ENCODE measurements around the gene B9D2. TPM values are rescaled to one million over a fixed set of nuclear protein-coding genes. Genes with fewer than 3 reads are reported as not detected.
A peak's percentile ranks its signal among the peaks of the same experiment; 100 is the strongest.

The B9D2 gene
- total RNA-seq, 1 experiment from 2014 or later, result 4.4 TPM

- H3K9me2 ChIP-seq (replicated peaks; ENCODE audit: low read length), result no peaks in the 10 kb centered on the region
- H3K9ac ChIP-seq (ENCODE audit: low read length), result no peak overlapping the region
- H3K27me3 ChIP-seq (ENCODE audit: low read length), result no peaks in the 10 kb centered on the region
- ChIA-PET CTCF (no interaction called here), POLR2A (ENCODE audit: unreplicated experiment) (no interaction called here)
- no peak overlapping the region for H3K4me3 ChIP-seq (ENCODE audit: low read length)
- H3F3A ChIP-seq (ENCODE audit: low read length, unreplicated experiment), result no peaks in the 10 kb centered on the region
- intact Hi-C loops (cut with micrococcal nuclease), result no loop called here
- no peaks in the 10 kb centered on the region for H3K9me3 ChIP-seq (ENCODE audit: low read length)
- H3K4me1 ChIP-seq (ENCODE audit: insufficient read depth, low read length), result peaks cover 21% of the 10 kb centered on the region
- H2AFZ ChIP-seq (ENCODE audit: low read length), result no peak overlapping the region
- H4K20me1 ChIP-seq (ENCODE audit: low read length), result no peaks in the 10 kb centered on the region
- BruUV-seq (replicated peaks), result no TSS peak
- ATAC-seq, result no peak; the same call in 1 of the 2 replicates
- peaks cover 15% of the 10 kb centered on the region for H3K79me2 ChIP-seq (ENCODE audit: low read length)
- H3K36me3 ChIP-seq (ENCODE audit: low read depth, low read length), result no peaks in the 10 kb centered on the region
- TF ChIP-seq CTCF (conservative IDR thresholded peaks at IDR 0.05; ENCODE audit: low read depth, low read length) (no peak), EZH2 (IDR thresholded peaks at IDR 0.05; ENCODE audit: low read length, unreplicated experiment) (no peak), EZH2phosphoT487 (IDR thresholded peaks at IDR 0.05; ENCODE audit: borderline replicate concordance, low read length) (no peak)
- DNase-seq, result peak; percentile 24
- no peak overlapping the region for H3K4me2 ChIP-seq (ENCODE audit: low read length)
- H3K27ac ChIP-seq (ENCODE audit: low read length), result no peak overlapping the region
Measured at GRCh38 chr19:41362143-41362847, 1.7 kb downstream of the B9D2 start.

- Histone ChIP-seq H3K9me2 (replicated peaks; ENCODE audit: low read length) (no peaks in the 10 kb centered on the region), H3K4me1 (ENCODE audit: insufficient read depth, low read length) (peaks cover 18% of the 10 kb centered on the region), H3K36me3 (ENCODE audit: low read depth, low read length) (no peaks in the 10 kb centered on the region), H3K9me3 (ENCODE audit: low read length) (no peaks in the 10 kb centered on the region), H3K9ac (ENCODE audit: low read length) (no peak overlapping the region), H4K20me1 (ENCODE audit: low read length) (no peaks in the 10 kb centered on the region), H3F3A (ENCODE audit: low read length, unreplicated experiment) (no peaks in the 10 kb centered on the region), H2AFZ (ENCODE audit: low read length) (no peak overlapping the region), H3K79me2 (ENCODE audit: low read length) (peaks cover 5% of the 10 kb centered on the region), H3K27ac (ENCODE audit: low read length) (no peak overlapping the region), H3K27me3 (ENCODE audit: low read length) (no peaks in the 10 kb centered on the region), H3K4me3 (ENCODE audit: low read length) (no peak overlapping the region), H3K4me2 (ENCODE audit: low read length) (no peak overlapping the region)
- ChIA-PET POLR2A (ENCODE audit: unreplicated experiment) (no interaction called here), CTCF (no interaction called here)
- intact Hi-C loops (cut with micrococcal nuclease), result no loop called here
- DNase-seq, result no peak
- TF ChIP-seq CTCF (conservative IDR thresholded peaks at IDR 0.05; ENCODE audit: low read depth, low read length) (no peak), EZH2 (IDR thresholded peaks at IDR 0.05; ENCODE audit: low read length, unreplicated experiment) (no peak), EZH2phosphoT487 (IDR thresholded peaks at IDR 0.05; ENCODE audit: borderline replicate concordance, low read length) (no peak)
- BruUV-seq (replicated peaks), result no TSS peak
- ATAC-seq, result no peak
Measured at GRCh38 chr19:41359741-41360140, 4.2 kb downstream of the B9D2 start.

GRCh38 chr19:41357746-41358145, 6.2 kb downstream of the B9D2 start:
- H3K4me2 ChIP-seq (ENCODE audit: low read length), result no peak overlapping the region
- DNase-seq (no peak), ATAC-seq (no peak)
- H3K9me2 ChIP-seq (replicated peaks; ENCODE audit: low read length), result no peaks in the 10 kb centered on the region
- intact Hi-C loops (cut with micrococcal nuclease), result no loop called here
- ChIA-PET POLR2A (ENCODE audit: unreplicated experiment) (no interaction called here), CTCF (no interaction called here)
- H3K27me3 ChIP-seq (ENCODE audit: low read length), result no peaks in the 10 kb centered on the region
- no peak overlapping the region for H3K9ac ChIP-seq (ENCODE audit: low read length)
- BruUV-seq (replicated peaks), result no TSS peak
- H3K27ac ChIP-seq (ENCODE audit: low read length), result no peak overlapping the region
- H3F3A ChIP-seq (ENCODE audit: low read length, unreplicated experiment), result no peaks in the 10 kb centered on the region
- H2AFZ ChIP-seq (ENCODE audit: low read length), result no peak overlapping the region
- no peaks in the 10 kb centered on the region for H3K36me3 ChIP-seq (ENCODE audit: low read depth, low read length)
- H3K4me1 ChIP-seq (ENCODE audit: insufficient read depth, low read length), result 0 out of 2 replicates have a peak, but pooled peaks cover 5% of the 10 kb centered on the region
- no peaks in the 10 kb centered on the region for H3K9me3 ChIP-seq (ENCODE audit: low read length)
- H3K79me2 ChIP-seq (ENCODE audit: low read length), result peaks cover 6% of the 10 kb centered on the region
- no peaks in the 10 kb centered on the region for H4K20me1 ChIP-seq (ENCODE audit: low read length)
- no peak overlapping the region for H3K4me3 ChIP-seq (ENCODE audit: low read length)
- TF ChIP-seq EZH2phosphoT487 (IDR thresholded peaks at IDR 0.05; ENCODE audit: borderline replicate concordance, low read length), result no peak
- TF ChIP-seq EZH2 (IDR thresholded peaks at IDR 0.05; ENCODE audit: low read length, unreplicated experiment), result no peak
- no peak for TF ChIP-seq CTCF (conservative IDR thresholded peaks at IDR 0.05; ENCODE audit: low read depth, low read length)

All from PC-3 (cell line).